GM18517 (cell line): Measurements from ENCODE around the gene CAP2.

Source experiments
- ATAC-seq: cut with Tn5 transposase; IDR thresholded peaks from one replicate; pipeline ENCODE4 v1.9.1; 2021; ENCODE audit warnings: mild to moderate bottlenecking, moderate library complexity; ENCODE audit not compliant: unreplicated experiment

CAP2 gene

GRCh38 chr6:17470938-17471327 lies 77.5 kb downstream of the CAP2 start:
- no peak for ATAC-seq

- ATAC-seq: no peak
These were observed 79.3 kb downstream of the CAP2 start for GRCh38 chr6:17472653-17473183.

- no peak for ATAC-seq
These were observed 80.2 kb downstream of the CAP2 start for GRCh38 chr6:17473554-17473953.

GRCh38 chr6:17474289-17474688 lies 80.9 kb downstream of the CAP2 start:
- no peak for ATAC-seq

GRCh38 chr6:17475606-17476244 lies 82.3 kb downstream of the CAP2 start:
- no peak for ATAC-seq

GRCh38 chr6:17476511-17476910 lies 83.1 kb downstream of the CAP2 start:
- no peak for ATAC-seq

- no peak for ATAC-seq
These were observed 84.0 kb downstream of the CAP2 start for GRCh38 chr6:17477356-17477755.

- ATAC-seq: no peak
These were observed 85.0 kb downstream of the CAP2 start for GRCh38 chr6:17478223-17478907.

GRCh38 chr6:17478946-17479345 lies 85.6 kb downstream of the CAP2 start:
- no peak for ATAC-seq

GRCh38 chr6:17480476-17480875 lies 87.1 kb downstream of the CAP2 start:
- ATAC-seq: no peak

- ATAC-seq: no peak
These were observed 89.3 kb downstream of the CAP2 start for GRCh38 chr6:17482711-17483110.

- no peak for ATAC-seq
These were observed 90.1 kb downstream of the CAP2 start for GRCh38 chr6:17483391-17484016.

- ATAC-seq: no peak
These were observed 90.9 kb downstream of the CAP2 start for GRCh38 chr6:17484201-17484849.

GRCh38 chr6:17485181-17485580 lies 91.8 kb downstream of the CAP2 start:
- ATAC-seq: no peak

- no peak for ATAC-seq
These were observed 92.6 kb downstream of the CAP2 start for GRCh38 chr6:17485946-17486345.

- no peak for ATAC-seq
These were observed 93.3 kb downstream of the CAP2 start for GRCh38 chr6:17486680-17487079.

- no peak for ATAC-seq
These were observed 97.3 kb downstream of the CAP2 start for GRCh38 chr6:17490724-17491123.

GRCh38 chr6:17491416-17492142 lies 98.2 kb downstream of the CAP2 start:
- ATAC-seq: no peak

GRCh38 chr6:17492350-17492749 lies 99.0 kb downstream of the CAP2 start:
- ATAC-seq: no peak

- ATAC-seq: no peak
These were observed 99.9 kb downstream of the CAP2 start for GRCh38 chr6:17493286-17493685.

GRCh38 chr6:17494177-17494576 lies 100.8 kb downstream of the CAP2 start:
- no peak for ATAC-seq
